Endothelial cell of umbilical vein (primary cell): ENCODE data around the gene CPPED1. TPM values are rescaled to one million over a fixed set of nuclear protein-coding genes. Genes with fewer than 3 reads are reported as not detected.

Experiments
- BruUV-seq: library from RNA; stranded (reverse); fragments of 400-500 nt; replicated peaks from 2 replicates; lab custom pipeline; 2021; lab: Mats Ljungman, UMichigan
- CTCF ChIA-PET: fragments of 300-600, 350-600 bp; sonication (Branson Sonifier 250); formaldehyde crosslinking; loops from one replicate; lab custom pipeline; 2021; ENCODE audit warnings: antibody characterized with exemption, inconsistent platforms; lab: Charles Lee
- POLR2A ChIA-PET: fragments of 300-600, 350-600 bp; sonication (Branson Sonifier 250); formaldehyde crosslinking; loops from one replicate; lab custom pipeline; 2021; ENCODE audit warnings: antibody characterized with exemption, inconsistent platforms; lab: Charles Lee
- DNase-seq: peaks from one replicate; pipeline ENCODE4 v3.0.0-alpha.2; 2011; ENCODE audit warnings: low read depth, low spot score
- FAIRE-seq: peaks from 2 replicates; lab custom pipeline; 2011; peaks lifted over from hg19 to GRCh38; lab: Jason Lieb, UNC
- H2AFZ ChIP-seq: 2 replicates; pipeline ENCODE4 v1.6.0; 2012; ENCODE audit warnings: low read depth, low read length, control low read depth, inconsistent platforms
- H3K27ac ChIP-seq: 2 replicates; pipeline ENCODE4 v1.5.1; 2011; ENCODE audit warnings: low read depth, mild to moderate bottlenecking, control low read depth, low read length, moderate library complexity; ENCODE audit not compliant: insufficient read depth
- H3K27me3 ChIP-seq, 2 experiments: 2 replicates each; pipeline versions ENCODE4 v1.6.0 to v1.6.1; 2011; ENCODE audit warnings: low read length in 2 of 2, mixed read lengths in 1 of 2; ENCODE audit not compliant: control insufficient read depth in 2 of 2, insufficient read depth in 2 of 2
- H3K36me3 ChIP-seq, 2 experiments: 2 replicates in 1 of 2; 3 replicates in 1 of 2; pipeline ENCODE4 v1.5.1; 2011; ENCODE audit warnings: low read length in 2 of 2, mild to moderate bottlenecking in 1 of 2, moderate library complexity in 1 of 2; ENCODE audit not compliant: control insufficient read depth in 2 of 2, insufficient read depth in 2 of 2; ENCODE audit errors: extremely low read depth in 1 of 2
- H3K4me1 ChIP-seq: 3 replicates; pipeline ENCODE4 v1.5.1; 2011; ENCODE audit warnings: mild to moderate bottlenecking, low read length; ENCODE audit not compliant: control insufficient read depth, insufficient read depth; ENCODE audit errors: extremely low read depth
- H3K4me2 ChIP-seq: 2 replicates; pipeline ENCODE4 v1.6.1; 2011; ENCODE audit warnings: low read length, control low read depth, mixed read lengths; ENCODE audit not compliant: insufficient read depth
- H3K4me3 ChIP-seq, 3 experiments: fragments of 200-600 bp in 1 of 3; sonication (generic), shearing (Covaris generic) in 1 of 3; replicated peaks in 1 of 3; 2 replicates each; pipeline ENCODE4 v1.5.1; 2011 to 2016; ENCODE audit warnings: control low read depth in 3 of 3, low read length in 3 of 3, mild to moderate bottlenecking in 2 of 3, inconsistent platforms in 1 of 3, low read depth in 1 of 3, moderate library complexity in 1 of 3; ENCODE audit not compliant: insufficient read depth in 1 of 3
- H3K79me2 ChIP-seq: 2 replicates; pipeline ENCODE4 v1.6.0; 2012; ENCODE audit warnings: low read length, inconsistent platforms; ENCODE audit not compliant: control insufficient read depth, insufficient read depth
- H3K9ac ChIP-seq: replicated peaks from 2 replicates; pipeline ENCODE3; 2011; ENCODE audit warnings: low read length, control low read depth; ENCODE audit not compliant: insufficient read depth; ENCODE audit errors: extremely low read depth
- H3K9me1 ChIP-seq: replicated peaks from 3 replicates; pipeline ENCODE4 v1.6.0; 2011; ENCODE audit warnings: mild to moderate bottlenecking, low read length; ENCODE audit not compliant: control insufficient read depth, insufficient read depth; ENCODE audit errors: extremely low read depth
- H3K9me3 ChIP-seq: replicated peaks from 2 replicates; pipeline ENCODE4 v1.5.1; 2012; ENCODE audit warnings: low read length, inconsistent platforms; ENCODE audit not compliant: control insufficient read depth, insufficient read depth
- H4K20me1 ChIP-seq: replicated peaks from 2 replicates; pipeline ENCODE3; 2011; ENCODE audit warnings: mild to moderate bottlenecking, low read length; ENCODE audit not compliant: control insufficient read depth, insufficient read depth; ENCODE audit errors: extremely low read depth
- CTCF ChIP-seq, 2 donors: IDR thresholded peaks; 1 replicate in 1 of 2; 2 replicates in 1 of 2; pipeline ENCODE4 v1.5.1; 2011; ENCODE audit warnings: low read length in 2 of 2, mild to moderate bottlenecking in 2 of 2, moderate library complexity in 2 of 2, control low read depth in 1 of 2, inconsistent platforms in 1 of 2, low read depth in 1 of 2; ENCODE audit not compliant: insufficient read depth in 1 of 2; ENCODE audit errors: extremely low read depth in 1 of 2
- EZH2 ChIP-seq: IDR thresholded peaks from 2 replicates; pipeline ENCODE4 v1.6.1; 2012; ENCODE audit warnings: borderline replicate concordance, low read depth, mild to moderate bottlenecking, moderate library complexity, low read length, inconsistent platforms; ENCODE audit not compliant: severe bottlenecking
- FOS ChIP-seq: IDR thresholded peaks from 2 replicates; pipeline ENCODE4 v1.6.1; 2011; ENCODE audit warnings: mild to moderate bottlenecking, low read length, moderate library complexity, borderline replicate concordance; ENCODE audit not compliant: insufficient read depth
- GATA2 ChIP-seq: IDR thresholded peaks from 2 replicates; pipeline ENCODE4 v1.7.0; 2011; ENCODE audit warnings: low read depth, mild to moderate bottlenecking, moderate library complexity, mixed read lengths, low read length; ENCODE audit not compliant: insufficient read length, insufficient read depth
- JUN ChIP-seq: IDR thresholded peaks from 2 replicates; pipeline ENCODE4 v1.6.1; 2011; ENCODE audit warnings: borderline replicate concordance, low read depth; ENCODE audit not compliant: insufficient read length, insufficient read depth
- MAX ChIP-seq: IDR thresholded peaks from 2 replicates; pipeline ENCODE4 v1.6.1; 2011; ENCODE audit not compliant: insufficient read depth, insufficient read length
- MYC ChIP-seq: IDR thresholded peaks from one replicate; pipeline ENCODE4 v1.6.1; 2011; ENCODE audit warnings: mild to moderate bottlenecking, low read depth, low read length
- POLR2A ChIP-seq: IDR thresholded peaks from 2 replicates; pipeline ENCODE4 v1.6.1; 2012; ENCODE audit warnings: low read depth, mild to moderate bottlenecking, control low read depth, low read length
- POLR2AphosphoS5 ChIP-seq: IDR thresholded peaks from 2 replicates; pipeline ENCODE4 v1.6.1; 2012; ENCODE audit warnings: low read depth, mild to moderate bottlenecking, control low read depth, low read length, moderate library complexity; ENCODE audit not compliant: insufficient read depth
- dilution Hi-C: fragments of 300-500 bp; cut with MboI; formaldehyde crosslinking; loops from one replicate; pipeline ENCODE4 v1.15.0; 2019; ENCODE audit warnings: low sequenced_read_pairs; ENCODE audit not compliant: extremely low pct_ligation_motif_present
- intact Hi-C: fragments of 100-400 bp; cut with micrococcal nuclease; formaldehyde crosslinking; loops from one replicate; pipeline ENCODE4 v1.10.0; 2022
- polyA plus RNA-seq, 4 experiments: library from polyadenylated mRNA; depleted of rRNA in 3 of 4; stranded (reverse) in 3 of 4; unstranded in 1 of 4; fragments of >200 nt; gene quantifications; 2 replicates each; pipeline versions ENCODE4 v1.2.1 to v1.2.3, GENCODE V29; 2011 to 2012; ENCODE audit warnings: missing spikeins in 1 of 4
- total RNA-seq: library from RNA; stranded (reverse); gene quantifications from 2 replicates; pipeline ENCODE4 v1.2.3, GENCODE V29; 2021

Gene CPPED1
- total and polyA plus RNA-seq, 2 donors (not counting 3 experiments of a cell fraction or from before 2014, with no cell fraction given) = 27.9 to 59.3 TPM

- Histone ChIP-seq H3K27me3 (no peaks in the 10 kb centered on the region), H3K27ac (no peak overlapping the region), H2AFZ (no peak overlapping the region), H3K36me3 (no peaks in the 10 kb centered on the region), H3K9ac (no peak overlapping the region), H3K4me3 (no peak overlapping the region), H3K79me2 (no peaks in the 10 kb centered on the region), H4K20me1 (no peaks in the 10 kb centered on the region), H3K9me1 (no peaks in the 10 kb centered on the region), H3K4me1 (no peaks in the 10 kb centered on the region), H3K4me2 (no peak overlapping the region), H3K9me3 (no peaks in the 10 kb centered on the region)
- ChIA-PET POLR2A (no interaction called here), CTCF (interaction anchor here (0.6 kb wide), 1 partner anchor 310 kb away, joined by 3 read pairs; no protein-coding TSS in a partner anchor)
- FAIRE-seq (no peak), DNase-seq (no peak)
- dilution Hi-C loops (no loop called here), intact Hi-C loops (no loop called here)
- TF ChIP-seq JUN (no peak), FOS (no peak), MAX (no peak), POLR2A (no peak), GATA2 (no peak), POLR2AphosphoS5 (no peak), CTCF (IDR thresholded peaks at IDR 0.05; ENCODE audit: extremely low read depth in 1 of 2, insufficient read depth in 1 of 2, low read depth in 1 of 2, low read length in 2 of 2) (no peak), EZH2 (no peak), MYC (no peak)
- BruUV-seq = no TSS peak
Observed at GRCh38 chr16:12837291-12837690, 33.6 kb upstream of the CPPED1 start.
